Measurements from ENCODE around the gene ZYG11B. TPM values are rescaled to one million over a fixed set of nuclear protein-coding genes. Genes with fewer than 3 reads are reported as not detected.

Gene ZYG11B
- total and polyA plus RNA-seq, 2 of the 13 experiments (the other 11 are each of a cell fraction or from before 2014, with no cell fraction given), result 6.9 to 17.9 TPM

- TF ChIP-seq, protein P1, sequence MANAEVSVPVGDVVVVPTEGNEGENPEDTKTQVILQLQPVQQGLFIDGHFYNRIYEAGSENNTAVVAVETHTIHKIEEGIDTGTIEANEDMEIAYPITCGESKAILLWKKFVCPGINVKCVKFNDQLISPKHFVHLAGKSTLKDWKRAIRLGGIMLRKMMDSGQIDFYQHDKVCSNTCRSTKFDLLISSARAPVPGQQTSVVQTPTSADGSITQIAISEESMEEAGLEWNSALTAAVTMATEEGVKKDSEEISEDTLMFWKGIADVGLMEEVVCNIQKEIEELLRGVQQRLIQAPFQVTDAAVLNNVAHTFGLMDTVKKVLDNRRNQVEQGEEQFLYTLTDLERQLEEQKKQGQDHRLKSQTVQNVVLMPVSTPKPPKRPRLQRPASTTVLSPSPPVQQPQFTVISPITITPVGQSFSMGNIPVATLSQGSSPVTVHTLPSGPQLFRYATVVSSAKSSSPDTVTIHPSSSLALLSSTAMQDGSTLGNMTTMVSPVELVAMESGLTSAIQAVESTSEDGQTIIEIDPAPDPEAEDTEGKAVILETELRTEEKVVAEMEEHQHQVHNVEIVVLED (CRISPR knock-in tag; IDR thresholded peaks at IDR 0.05; ENCODE audit: borderline replicate concordance), result peak; percentile 82
- TF ChIP-seq FOXK1 (CRISPR knock-in tag; IDR thresholded peaks at IDR 0.05; ENCODE audit: borderline replicate concordance, low read depth), result peak; percentile 68; the same call in 1 of the 2 replicates
- peak; percentile 90 for TF ChIP-seq MNT (IDR thresholded peaks at IDR 0.05)
- TF ChIP-seq, protein P2, sequence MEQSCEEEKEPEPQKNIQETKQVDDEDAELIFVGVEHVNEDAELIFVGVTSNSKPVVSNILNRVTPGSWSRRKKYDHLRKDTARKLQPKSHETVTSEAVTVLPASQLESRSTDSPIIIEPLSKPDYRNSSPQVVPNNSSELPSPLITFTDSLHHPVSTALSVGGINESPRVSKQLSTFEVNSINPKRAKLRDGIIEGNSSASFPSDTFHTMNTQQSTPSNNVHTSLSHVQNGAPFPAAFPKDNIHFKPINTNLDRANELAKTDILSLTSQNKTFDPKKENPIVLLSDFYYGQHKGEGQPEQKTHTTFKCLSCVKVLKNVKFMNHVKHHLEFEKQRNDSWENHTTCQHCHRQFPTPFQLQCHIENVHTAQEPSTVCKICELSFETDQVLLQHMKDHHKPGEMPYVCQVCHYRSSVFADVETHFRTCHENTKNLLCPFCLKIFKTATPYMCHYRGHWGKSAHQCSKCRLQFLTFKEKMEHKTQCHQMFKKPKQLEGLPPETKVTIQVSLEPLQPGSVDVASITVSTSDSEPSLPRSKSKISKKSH (CRISPR knock-in tag; IDR thresholded peaks at IDR 0.05; ENCODE audit: borderline replicate concordance), result peak; percentile 92
- TF ChIP-seq ZBTB49 (CRISPR knock-in tag; IDR thresholded peaks at IDR 0.05; ENCODE audit: borderline replicate concordance), result no peak
- no peak for TF ChIP-seq BRD4 (CRISPR knock-in tag; IDR thresholded peaks at IDR 0.05)
- TF ChIP-seq ZNF768 (CRISPR knock-in tag; IDR thresholded peaks at IDR 0.05), result peak; percentile 85
- TF ChIP-seq DPF2 (CRISPR knock-in tag; IDR thresholded peaks at IDR 0.05; ENCODE audit: borderline replicate concordance, low read depth), result no peak
- peak; percentile 90 for TF ChIP-seq SALL2 (CRISPR knock-in tag; IDR thresholded peaks at IDR 0.05)
- TF ChIP-seq, protein P3, sequence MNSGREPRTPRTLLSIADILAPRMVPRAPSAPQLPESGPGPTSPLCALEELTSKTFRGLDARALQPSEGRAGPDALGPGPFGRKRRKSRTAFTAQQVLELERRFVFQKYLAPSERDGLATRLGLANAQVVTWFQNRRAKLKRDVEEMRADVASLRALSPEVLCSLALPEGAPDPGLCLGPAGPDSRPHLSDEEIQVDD (CRISPR knock-in tag; IDR thresholded peaks at IDR 0.05; ENCODE audit: borderline replicate concordance), result peak; percentile 87; the same call in 1 of the 2 replicates
- TF ChIP-seq GRHL1 (CRISPR knock-in tag; conservative IDR thresholded peaks at IDR 0.05), result no peak
- TF ChIP-seq MBD4 (IDR thresholded peaks at IDR 0.05; ENCODE audit: borderline replicate concordance, low read length), result no peak
- peak; percentile 92 for TF ChIP-seq ZFY (CRISPR knock-in tag; IDR thresholded peaks at IDR 0.05)
- peak; percentile 44; the same call in 1 of the 2 replicates for TF ChIP-seq ZNF264 (CRISPR knock-in tag; IDR thresholded peaks at IDR 0.05)
- TF ChIP-seq ZNF703 (CRISPR knock-in tag; IDR thresholded peaks at IDR 0.05; ENCODE audit: borderline replicate concordance), result peak; percentile 51; the same call in 1 of the 2 replicates
- 0 out of 2 replicates have a peak, but pooled peaks have one; percentile 25 for TF ChIP-seq KLF11 (CRISPR knock-in tag; IDR thresholded peaks at IDR 0.05)
- no peak for TF ChIP-seq ZNF670 (CRISPR knock-in tag; IDR thresholded peaks at IDR 0.05; ENCODE audit: borderline replicate concordance)
- no peak for TF ChIP-seq KDM1A (CRISPR knock-in tag; IDR thresholded peaks at IDR 0.05)
- peak; percentile 96 for TF ChIP-seq ZFX (CRISPR knock-in tag; IDR thresholded peaks at IDR 0.05; ENCODE audit: low read depth)
These were observed 23.1 kb upstream of the ZYG11B start (continued) for GRCh38 chr1:52702886-52703787.

All from HepG2 (cell line).